MCF 10A (cell line): ENCODE measurements around the gene DAPK2. TPM values are rescaled to one million over a fixed set of nuclear protein-coding genes. Genes with fewer than 3 reads are reported as not detected.
"Not testable (repeated sequence)": the region's sequence is repeated elsewhere in the genome, so short reads cannot be mapped to it uniquely, and the experiment has no call there.

Experiments
- BruUV-seq: library from RNA; stranded (reverse); fragments of 400-500 nt; replicated peaks from 2 replicates; lab custom pipeline; 2021; lab: Mats Ljungman, UMichigan
- CTCF ChIA-PET: fragments of 300-600 bp; sonication (Branson Sonifier 250); formaldehyde crosslinking; extraction: SDS; loops from one replicate; lab custom pipeline; 2021; ENCODE audit warnings: antibody characterized with exemption, inconsistent platforms; lab: Yijun Ruan, JAX
- POLR2A ChIA-PET: fragments of 300-600, 350-650 bp; sonication (Branson Sonifier 250); formaldehyde crosslinking; extraction: SDS; loops from one replicate; lab custom pipeline; 2020; ENCODE audit warnings: antibody characterized with exemption, inconsistent platforms; lab: Yijun Ruan, JAX
- DNase-seq: peaks from one replicate; pipeline ENCODE4 v3.0.0-alpha.2; 2018; ENCODE audit not compliant: unreplicated experiment
- H3K27ac Mint-ChIP-seq: one replicate; pipeline ENCODE4 v1.8.0; 2022; ENCODE audit warnings: mild to moderate bottlenecking, low read depth, mixed read lengths; ENCODE audit not compliant: unreplicated experiment
- H3K27me3 Mint-ChIP-seq: one replicate; pipeline ENCODE4 v1.8.0; 2022; ENCODE audit warnings: mixed read lengths; ENCODE audit not compliant: insufficient read depth, unreplicated experiment
- H3K36me3 Mint-ChIP-seq: one replicate; pipeline ENCODE4 v1.8.0; 2022; ENCODE audit warnings: mild to moderate bottlenecking, moderate library complexity, mixed read lengths; ENCODE audit not compliant: insufficient read depth, unreplicated experiment
- H3K4me1 Mint-ChIP-seq: one replicate; pipeline ENCODE4 v1.8.0; 2022; ENCODE audit warnings: mixed read lengths; ENCODE audit not compliant: insufficient read depth, unreplicated experiment
- H3K4me3 Mint-ChIP-seq: one replicate; pipeline ENCODE4 v1.8.0; 2022; ENCODE audit warnings: mild to moderate bottlenecking, moderate library complexity, mixed read lengths; ENCODE audit not compliant: unreplicated experiment
- H3K9me3 Mint-ChIP-seq: one replicate; pipeline ENCODE4 v1.8.0; 2022; ENCODE audit warnings: mixed read lengths; ENCODE audit not compliant: unreplicated experiment
- intact Hi-C: fragments of 100-400 bp; cut with micrococcal nuclease; formaldehyde crosslinking; loops from 2 replicates; pipeline ENCODE4 v1.14.1; 2022
- total RNA-seq: library from RNA; stranded (reverse); gene quantifications from 2 replicates; pipeline ENCODE4 v1.2.3, GENCODE V29; 2022
- TF ChIP-seq, protein P1 (sequence below): fragments of 200-600 bp; IDR thresholded peaks from one replicate; pipeline ENCODE4 v1.8.0; 2022; ENCODE audit warnings: antibody characterized with exemption, mild to moderate bottlenecking; ENCODE audit not compliant: unreplicated experiment

The DAPK2 gene
- total RNA-seq, 1 experiment from 2014 or later = 4.6 TPM

DNA sequence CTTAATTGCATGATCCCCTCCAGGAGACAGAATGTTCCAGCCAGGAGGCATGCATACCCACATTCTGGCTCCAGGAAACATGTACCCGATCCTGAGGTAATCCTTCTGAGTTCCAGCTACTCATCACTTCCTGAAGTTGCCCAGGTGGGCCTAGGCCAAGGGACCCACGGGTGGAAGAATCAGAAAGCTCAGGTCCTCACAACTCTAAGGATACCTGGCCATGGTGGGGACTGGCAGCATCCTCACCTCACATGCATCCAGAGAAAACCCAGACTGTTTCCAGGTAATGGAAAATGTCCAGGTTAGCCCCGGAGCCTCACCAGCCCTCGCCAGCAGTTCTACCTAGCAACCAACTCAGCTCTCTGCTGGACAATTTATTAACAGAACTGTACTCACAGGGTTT, 78.2 kb downstream of the DAPK2 start:
- CTCF ChIA-PET = interaction anchor here (0.6 to 4.5 kb wide), 5 partner anchors 20 to 46 kb away, joined by 3 to 23 read pairs (median 3); no protein-coding TSS in a partner anchor
- Mint-ChIP-seq H3K36me3 (peaks cover 5% of the 10 kb centered on the region), H3K4me3 (no peak overlapping the region), H3K4me1 (peaks cover 12% of the 10 kb centered on the region), H3K9me3 (peaks cover 15% of the 10 kb centered on the region), H3K27ac (no peak overlapping the region), H3K27me3 (no peaks in the 10 kb centered on the region)
- DNase-seq = no peak
- intact Hi-C loops = no loop called here
- TF ChIP-seq, protein P1, sequence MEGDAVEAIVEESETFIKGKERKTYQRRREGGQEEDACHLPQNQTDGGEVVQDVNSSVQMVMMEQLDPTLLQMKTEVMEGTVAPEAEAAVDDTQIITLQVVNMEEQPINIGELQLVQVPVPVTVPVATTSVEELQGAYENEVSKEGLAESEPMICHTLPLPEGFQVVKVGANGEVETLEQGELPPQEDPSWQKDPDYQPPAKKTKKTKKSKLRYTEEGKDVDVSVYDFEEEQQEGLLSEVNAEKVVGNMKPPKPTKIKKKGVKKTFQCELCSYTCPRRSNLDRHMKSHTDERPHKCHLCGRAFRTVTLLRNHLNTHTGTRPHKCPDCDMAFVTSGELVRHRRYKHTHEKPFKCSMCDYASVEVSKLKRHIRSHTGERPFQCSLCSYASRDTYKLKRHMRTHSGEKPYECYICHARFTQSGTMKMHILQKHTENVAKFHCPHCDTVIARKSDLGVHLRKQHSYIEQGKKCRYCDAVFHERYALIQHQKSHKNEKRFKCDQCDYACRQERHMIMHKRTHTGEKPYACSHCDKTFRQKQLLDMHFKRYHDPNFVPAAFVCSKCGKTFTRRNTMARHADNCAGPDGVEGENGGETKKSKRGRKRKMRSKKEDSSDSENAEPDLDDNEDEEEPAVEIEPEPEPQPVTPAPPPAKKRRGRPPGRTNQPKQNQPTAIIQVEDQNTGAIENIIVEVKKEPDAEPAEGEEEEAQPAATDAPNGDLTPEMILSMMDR = no peak
- POLR2A ChIA-PET = interaction anchor here (0.6 to 0.8 kb wide), 3 partner anchors 18 to 39 kb away, joined by 3 to 6 read pairs (median 5); no protein-coding TSS in a partner anchor
- BruUV-seq = no TSS peak

DNA sequence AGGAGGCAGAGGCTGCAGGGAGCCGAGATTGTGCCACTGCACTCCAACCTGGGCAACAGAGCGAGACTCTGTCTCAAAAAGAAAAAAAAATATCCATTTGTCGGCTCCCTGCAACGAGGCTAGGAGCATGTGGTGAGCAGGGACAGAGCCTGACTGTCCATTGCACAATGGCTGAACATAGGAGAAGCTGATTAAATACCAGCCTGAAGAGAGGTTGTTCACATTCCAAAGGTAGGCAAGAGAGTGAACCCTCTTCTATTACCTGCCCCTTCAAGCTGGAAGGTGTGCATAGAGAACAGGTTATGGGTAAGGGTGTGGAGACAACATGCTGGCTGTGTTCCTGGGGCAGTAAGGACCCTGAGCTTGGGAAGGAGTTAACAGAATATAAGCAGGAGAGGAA, 78.7 kb downstream of the DAPK2 start:
- ChIA-PET CTCF (interaction anchor here (0.6 to 4.5 kb wide), 5 partner anchors 20 to 153 kb away, joined by 3 to 23 read pairs (median 3); no protein-coding TSS in a partner anchor), POLR2A (interaction anchor here (0.6 to 0.8 kb wide), 3 partner anchors 17 to 40 kb away, joined by 3 to 6 read pairs (median 5); no protein-coding TSS in a partner anchor)
- no TSS peak for BruUV-seq
- H3K27ac Mint-ChIP-seq = no peak overlapping the region
- DNase-seq = no peak
- H3K4me3 Mint-ChIP-seq = no peak overlapping the region
- intact Hi-C loops = no loop called here
- peaks cover 5% of the 10 kb centered on the region for H3K36me3 Mint-ChIP-seq
- H3K27me3 Mint-ChIP-seq = no peaks in the 10 kb centered on the region
- TF ChIP-seq, protein P1 = no peak
- H3K9me3 Mint-ChIP-seq = peaks cover 16% of the 10 kb centered on the region
- peaks cover 11% of the 10 kb centered on the region for H3K4me1 Mint-ChIP-seq

DNA sequence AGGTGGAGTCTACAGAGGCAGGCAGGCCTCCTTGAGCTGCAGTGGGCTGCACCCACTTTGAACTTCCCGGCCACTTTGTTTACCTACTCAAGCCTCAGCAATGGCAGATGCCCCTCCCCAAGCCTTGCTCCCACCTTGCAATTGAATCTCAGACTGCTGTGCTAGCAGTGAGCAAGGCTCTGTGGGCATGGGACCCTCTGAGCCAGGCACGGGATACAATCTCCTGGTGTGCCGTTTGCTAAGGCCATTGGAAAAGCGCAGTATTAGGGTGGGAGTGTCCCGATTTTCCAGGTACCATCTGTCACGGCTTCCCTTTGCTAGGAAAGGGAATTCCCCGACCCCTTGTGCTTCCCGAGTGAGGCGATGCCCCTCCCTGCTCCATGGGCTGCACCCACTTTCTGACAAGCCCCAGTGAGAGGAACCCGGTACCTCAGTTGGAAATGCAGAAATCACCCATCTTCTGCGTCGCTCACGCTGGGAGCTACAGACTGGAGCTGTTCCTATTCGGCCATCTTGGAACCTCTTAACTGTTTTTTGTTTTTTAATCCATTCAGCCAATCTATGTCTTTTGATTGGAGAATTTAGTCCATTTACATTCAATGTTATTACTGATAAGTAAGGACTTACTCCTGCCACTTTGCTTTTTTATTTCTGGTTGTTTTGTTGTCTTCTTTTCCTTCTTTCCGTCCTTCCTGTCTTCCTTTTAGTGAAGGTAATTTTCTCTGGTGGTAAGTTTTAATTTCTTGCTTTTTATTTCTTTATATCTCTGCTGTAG, 83.2 kb downstream of the DAPK2 start:
- H3K27me3 Mint-ChIP-seq, POLR2A ChIA-PET, intact Hi-C loops, DNase-seq, H3K4me1 Mint-ChIP-seq, H3K36me3 Mint-ChIP-seq, H3K4me3 Mint-ChIP-seq, BruUV-seq, H3K27ac Mint-ChIP-seq: not testable (repeated sequence)
- peaks cover 16% of the 10 kb centered on the region for H3K9me3 Mint-ChIP-seq
- CTCF ChIA-PET = interaction anchor here (0.8 to 1.4 kb wide), 2 partner anchors 18 to 84 kb away, joined by 3 read pairs; no protein-coding TSS in a partner anchor

DNA sequence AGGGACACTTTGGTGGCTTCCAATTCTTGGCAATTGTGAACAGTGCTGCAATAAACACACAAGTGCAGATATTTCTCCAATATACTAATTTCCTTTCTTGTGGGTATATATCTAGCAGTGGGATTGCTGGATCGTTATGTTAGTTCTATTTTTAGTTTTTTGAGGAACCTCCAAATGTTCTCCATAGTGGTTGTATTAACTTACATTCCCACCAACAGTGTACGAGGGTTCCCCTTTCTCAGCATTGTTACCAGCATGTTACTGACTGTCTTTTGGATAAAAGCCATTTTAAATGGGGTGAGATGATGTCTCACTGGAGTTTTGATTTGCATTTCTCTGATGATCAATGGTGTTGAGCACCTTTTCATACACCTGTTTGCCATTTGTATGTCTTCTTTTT, 92.8 kb downstream of the DAPK2 start:
- CTCF ChIA-PET = no interaction called here
- POLR2A ChIA-PET = interaction anchor here (1.7 kb wide), 1 partner anchor 51 kb away, joined by 3 read pairs; no protein-coding TSS in a partner anchor
- H3K4me1 Mint-ChIP-seq = peaks cover 20% of the 10 kb centered on the region

More for the DNA sequence above, 92.8 kb downstream of the DAPK2 start:
- Mint-ChIP-seq H3K27ac (no peak overlapping the region), H3K36me3 (no peaks in the 10 kb centered on the region), H3K4me3 (no peak overlapping the region), H3K27me3 (no peaks in the 10 kb centered on the region), H3K9me3 (no peaks in the 10 kb centered on the region)
- no peak for DNase-seq
- TF ChIP-seq, protein P1 = no peak
- no TSS peak for BruUV-seq
- intact Hi-C loops = no loop called here
